GM15510 (cell line): ENCODE measurements around the gene UGT1A3.

Source experiments
- POLR2A ChIP-seq: IDR thresholded peaks from 3 replicates; pipeline ENCODE4 v1.6.1; 2011; ENCODE audit warnings: borderline replicate concordance; ENCODE audit not compliant: insufficient read length; ENCODE audit errors: extremely low read depth

The UGT1A3 gene

DNA sequence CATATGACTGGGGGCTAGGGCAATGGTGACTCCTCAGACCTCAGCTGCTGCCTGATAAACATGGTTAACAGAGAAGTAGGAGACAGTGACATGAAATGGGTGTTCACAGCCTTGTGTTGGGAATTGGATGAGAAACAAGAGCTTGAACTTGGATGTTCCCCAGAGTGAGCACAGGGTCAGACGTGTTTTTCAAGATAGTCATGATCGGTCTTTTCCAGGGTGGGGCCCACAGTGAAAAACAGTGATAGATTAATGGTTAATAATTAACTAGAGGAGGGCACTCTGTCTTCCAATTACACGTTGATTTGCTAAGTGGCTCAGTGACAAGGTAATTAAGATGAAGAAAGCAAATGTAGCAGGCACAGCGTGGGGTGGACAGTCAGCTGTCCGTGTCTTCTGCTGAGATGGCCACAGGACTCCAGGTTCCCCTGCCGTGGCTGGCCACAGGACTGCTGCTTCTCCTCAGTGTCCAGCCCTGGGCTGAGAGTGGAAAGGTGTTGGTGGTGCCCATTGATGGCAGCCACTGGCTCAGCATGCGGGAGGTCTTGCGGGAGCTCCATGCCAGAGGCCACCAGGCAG lies at the start of gene UGT1A3:
UGT1A3 (plus strand) TSS at position 320 of the 579 bp plus-strand sequence; CDS start at position 405, 85 bp downstream.
- no peak for TF ChIP-seq POLR2A

DNA sequence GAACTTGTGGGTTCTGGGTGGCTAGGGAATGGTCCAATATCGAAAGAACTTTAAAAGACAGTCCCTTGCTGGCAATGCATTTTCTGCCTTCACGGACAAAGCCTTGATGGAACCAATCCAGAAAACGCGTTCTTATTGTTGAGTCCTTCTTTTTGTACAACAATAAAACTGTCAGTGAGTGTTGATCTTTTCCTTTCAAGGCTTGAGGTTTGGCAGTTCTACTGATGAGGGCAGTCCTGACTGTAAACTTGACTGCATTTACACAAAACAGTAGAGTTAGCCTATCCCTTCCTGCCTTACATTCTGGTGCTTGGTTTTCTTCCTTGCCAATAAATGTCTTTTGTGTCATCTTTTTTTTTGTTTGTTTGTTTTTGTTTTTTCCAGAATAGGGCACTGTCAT lies 49.6 kb upstream of the UGT1A3 start:
- TF ChIP-seq POLR2A = no peak

GRCh38 chr2:233680361-233681045 lies 48.3 kb upstream of the UGT1A3 start:
- TF ChIP-seq POLR2A = no peak

- no peak for TF ChIP-seq POLR2A
These were observed 47.2 kb upstream of the UGT1A3 start, which contains the start of gene UGT1A7 for GRCh38 chr2:233681521-233682099. Gene UGT1A7, plus strand, starts transcription at chr2:233681901. Its CDS starts 37 bp downstream, at chr2:233681938.

GRCh38 chr2:233684640-233685039 lies 44.2 kb upstream of the UGT1A3 start:
- TF ChIP-seq POLR2A = no peak

DNA sequence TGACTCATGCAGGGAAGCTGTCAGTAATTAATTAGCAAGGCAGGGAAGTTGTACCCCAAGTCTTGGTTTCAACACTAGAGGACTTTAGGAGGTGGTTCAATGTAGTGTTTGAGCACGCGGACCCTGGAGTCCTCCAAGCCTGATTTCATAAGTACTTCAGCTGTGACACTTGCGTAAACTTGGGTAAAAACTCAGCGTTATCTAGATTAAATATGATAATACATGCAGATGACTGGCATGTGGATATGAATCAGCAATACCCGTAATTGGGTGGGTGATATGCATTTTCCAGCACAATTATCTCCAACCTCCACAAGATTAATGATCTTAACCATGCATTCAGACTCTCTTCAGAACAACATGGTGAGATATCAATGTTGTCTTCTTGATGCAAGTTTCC lies 41.9 kb upstream of the UGT1A3 start:
- no peak for TF ChIP-seq POLR2A

GRCh38 chr2:233688341-233688740 lies 40.5 kb upstream of the UGT1A3 start:
- TF ChIP-seq POLR2A = no peak

DNA sequence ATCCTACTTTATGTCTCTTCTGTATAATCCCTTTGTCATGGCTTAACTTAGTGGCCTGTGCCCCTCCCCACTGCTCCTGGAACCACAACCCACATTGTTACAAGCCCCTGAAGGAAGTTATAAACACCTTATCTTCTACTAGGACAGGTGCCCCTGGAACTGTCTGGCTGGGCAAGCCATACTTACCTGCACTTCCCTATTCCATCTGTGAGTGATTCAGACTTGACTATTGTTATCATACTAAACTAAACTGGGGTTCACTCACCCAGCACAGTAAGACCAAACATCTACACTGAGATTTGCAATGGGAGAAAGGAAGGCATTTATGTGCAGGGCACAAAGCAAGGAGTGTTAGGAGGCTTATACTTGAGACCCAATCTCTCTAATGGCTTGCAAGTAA lies 39.8 kb upstream of the UGT1A3 start:
- TF ChIP-seq POLR2A = no peak

DNA sequence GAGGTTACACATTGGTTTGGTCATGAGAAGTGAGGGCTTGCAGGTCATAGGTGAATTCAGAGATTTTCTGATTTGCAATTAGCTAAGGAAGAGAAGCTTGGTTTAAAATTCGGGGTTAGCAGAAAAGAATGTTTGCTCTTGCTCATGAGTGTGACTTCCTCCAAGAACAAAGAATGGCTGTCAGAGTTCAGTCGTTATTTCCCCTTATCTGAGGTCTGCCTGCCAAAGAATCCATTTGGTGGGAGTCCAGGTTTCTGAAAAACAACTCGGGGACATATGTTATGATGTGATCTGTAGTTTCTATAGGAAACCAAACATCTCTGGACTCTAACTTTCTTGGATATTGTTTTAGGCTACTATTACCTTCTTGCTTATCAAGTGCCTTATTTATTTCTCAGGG lies 39.3 kb upstream of the UGT1A3 start:
- no peak for TF ChIP-seq POLR2A

DNA sequence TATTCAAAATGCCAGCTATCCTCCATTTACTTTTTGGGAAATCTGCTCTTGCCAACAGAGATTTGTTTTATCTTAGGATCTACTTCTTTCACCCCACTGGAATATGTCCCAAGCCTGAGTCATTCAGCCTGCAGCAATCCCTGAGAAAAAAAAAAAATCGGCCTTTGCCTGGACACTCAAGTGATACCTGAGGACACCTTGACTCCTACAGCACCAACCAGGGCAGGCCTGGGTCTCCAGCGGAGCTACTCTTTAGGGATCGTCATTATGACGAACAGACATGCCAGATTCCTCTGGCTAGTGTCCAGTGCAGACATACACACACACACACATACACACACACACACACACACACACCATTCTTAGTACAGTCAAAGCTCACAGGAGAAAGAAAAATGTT lies 38.4 kb upstream of the UGT1A3 start:
- no peak for TF ChIP-seq POLR2A

DNA sequence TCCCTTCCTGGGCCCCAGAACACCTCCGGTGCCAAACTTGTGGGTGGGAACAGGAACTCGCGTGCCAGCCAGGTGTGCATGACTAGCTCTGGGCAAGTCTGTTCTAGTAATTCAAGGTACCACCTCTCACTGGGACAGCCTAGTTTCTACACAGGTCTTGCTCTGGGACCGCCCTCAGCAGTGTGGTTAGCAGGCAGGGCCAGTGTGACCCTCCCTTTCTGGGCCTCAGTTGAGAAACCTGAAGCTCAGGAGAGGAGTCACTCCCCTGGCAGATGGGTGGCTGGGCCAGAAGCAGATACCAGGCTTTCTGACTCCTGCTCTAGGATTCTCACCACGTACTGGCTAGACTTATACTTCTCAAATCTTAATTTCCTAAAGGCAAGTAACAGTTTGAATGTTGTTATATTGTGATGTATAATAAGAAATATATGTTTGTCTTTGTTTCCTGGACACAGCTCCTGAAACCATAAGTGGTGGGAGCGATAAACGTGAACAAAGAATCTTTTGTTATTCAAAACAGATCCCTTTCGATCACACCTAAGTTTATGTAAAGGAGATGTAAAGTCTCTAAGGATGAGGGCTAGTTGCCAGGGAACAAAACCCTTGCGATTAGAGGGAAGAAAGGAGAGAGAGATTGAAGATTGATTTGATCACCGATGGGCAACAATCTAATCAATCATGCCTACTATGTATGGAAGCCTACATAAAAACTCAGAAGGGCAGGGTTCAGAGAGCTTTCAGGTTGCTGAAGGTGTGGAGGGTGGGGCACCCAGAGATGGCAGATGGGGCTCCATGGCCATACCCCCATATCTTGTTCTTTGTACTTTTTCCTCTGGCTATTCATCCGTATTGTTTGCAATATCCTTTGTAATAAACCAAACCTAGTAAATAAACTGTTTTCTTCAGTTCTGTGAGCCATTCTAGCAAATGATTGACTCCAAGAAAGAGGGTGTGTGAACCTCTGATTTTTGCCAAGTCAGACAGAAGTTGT lies 37.1 kb upstream of the UGT1A3 start:
- no peak for TF ChIP-seq POLR2A

- no peak for TF ChIP-seq POLR2A
These were observed 36.2 kb upstream of the UGT1A3 start, which contains the start of gene UGT1A6 for GRCh38 chr2:233692648-233693047. Gene UGT1A6, plus strand, starts transcription at chr2:233692890. Its CDS starts 115 bp downstream, at chr2:233693005.

GRCh38 chr2:233693963-233694362 lies 34.9 kb upstream of the UGT1A3 start:
- no peak for TF ChIP-seq POLR2A

DNA sequence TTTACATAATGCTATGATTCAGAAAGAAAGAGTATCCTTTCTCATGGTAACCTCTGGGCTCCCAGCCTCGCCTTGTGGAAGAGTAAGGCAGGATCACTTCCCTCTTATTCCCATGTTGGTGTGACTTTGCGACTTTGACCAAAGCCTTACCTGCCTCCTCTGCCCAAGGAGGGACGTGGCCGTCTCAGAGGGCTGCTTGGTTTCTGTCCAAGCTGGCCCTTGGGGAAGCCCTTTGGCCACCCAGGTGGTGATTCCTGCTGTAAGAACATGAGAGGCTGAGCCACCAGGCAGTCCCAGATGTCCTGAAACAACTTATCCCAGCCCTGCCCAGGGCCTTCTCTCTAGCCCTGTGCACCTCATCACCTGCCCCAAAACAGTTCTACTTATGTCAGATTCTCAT lies 30.1 kb upstream of the UGT1A3 start:
- no peak for TF ChIP-seq POLR2A

GRCh38 chr2:233699424-233700027 lies 29.3 kb upstream of the UGT1A3 start:
- TF ChIP-seq POLR2A = no peak

DNA sequence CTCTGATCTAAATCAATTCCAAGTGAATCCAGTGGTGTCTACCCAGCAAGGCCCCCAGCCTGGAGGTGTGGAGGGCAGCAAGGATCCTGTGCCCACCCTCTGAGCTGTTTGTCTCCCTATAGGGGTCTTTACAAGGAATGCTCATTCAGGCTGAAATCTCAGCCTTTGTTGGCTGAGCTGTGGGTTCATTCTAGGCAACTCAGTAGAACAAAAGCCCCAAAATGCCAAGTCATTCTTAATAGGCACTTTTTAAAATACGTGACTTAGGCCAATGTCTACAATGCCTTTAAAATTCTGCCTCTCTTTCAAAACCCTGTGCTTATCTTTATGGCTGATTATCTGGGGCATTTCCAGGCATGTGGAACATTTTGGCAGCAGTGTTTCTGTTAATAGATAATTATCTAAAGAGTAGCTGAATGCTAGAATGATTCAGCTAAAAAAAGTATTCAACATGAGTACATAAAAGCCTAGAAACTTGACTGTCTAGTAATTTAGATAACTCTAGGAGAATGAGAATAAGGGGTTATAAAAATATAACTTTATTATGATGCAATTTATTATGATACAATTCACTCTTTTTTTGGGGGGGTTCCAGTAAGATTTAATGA lies 28.7 kb upstream of the UGT1A3 start:
- no peak for TF ChIP-seq POLR2A
